Hypothalamus (tissue), 51 donors: ENCODE results near the gene NRIP2.
A peak's percentile ranks its signal among the peaks of the same experiment; 100 is the strongest.
"Not testable (repeated sequence)": the region's sequence is repeated elsewhere in the genome, so short reads cannot be mapped to it uniquely, and the experiment has no call there.

ENCODE experiments used
- DNase-seq, 51 donors: peaks; one replicate each; lab custom pipeline; 2025; lab: John Stamatoyannopoulos, UW

NRIP2 gene, protein sequence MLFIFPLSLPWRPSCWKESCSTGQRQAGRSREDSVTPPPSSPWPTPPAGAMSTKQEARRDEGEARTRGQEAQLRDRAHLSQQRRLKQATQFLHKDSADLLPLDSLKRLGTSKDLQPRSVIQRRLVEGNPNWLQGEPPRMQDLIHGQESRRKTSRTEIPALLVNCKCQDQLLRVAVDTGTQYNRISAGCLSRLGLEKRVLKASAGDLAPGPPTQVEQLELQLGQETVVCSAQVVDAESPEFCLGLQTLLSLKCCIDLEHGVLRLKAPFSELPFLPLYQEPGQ

GRCh38 chr12:2834581-2835491 lies at the start of gene NRIP2:
TSS of gene NRIP2 (minus strand) at chr12:2835035. CDS start at chr12:2834983, 52 bp downstream.
- peak in 45 of 51 donors; percentile 13 to 85 (median 48) for DNase-seq

GRCh38 chr12:2879853-2880252 lies 45.0 kb upstream of the NRIP2 start:
- no peak for DNase-seq

- peak in 6 of 51 donors; percentile 6 to 31 (median 14) for DNase-seq
Measured at GRCh38 chr12:2877953-2878732, 43.3 kb upstream of the NRIP2 start.

DNA sequence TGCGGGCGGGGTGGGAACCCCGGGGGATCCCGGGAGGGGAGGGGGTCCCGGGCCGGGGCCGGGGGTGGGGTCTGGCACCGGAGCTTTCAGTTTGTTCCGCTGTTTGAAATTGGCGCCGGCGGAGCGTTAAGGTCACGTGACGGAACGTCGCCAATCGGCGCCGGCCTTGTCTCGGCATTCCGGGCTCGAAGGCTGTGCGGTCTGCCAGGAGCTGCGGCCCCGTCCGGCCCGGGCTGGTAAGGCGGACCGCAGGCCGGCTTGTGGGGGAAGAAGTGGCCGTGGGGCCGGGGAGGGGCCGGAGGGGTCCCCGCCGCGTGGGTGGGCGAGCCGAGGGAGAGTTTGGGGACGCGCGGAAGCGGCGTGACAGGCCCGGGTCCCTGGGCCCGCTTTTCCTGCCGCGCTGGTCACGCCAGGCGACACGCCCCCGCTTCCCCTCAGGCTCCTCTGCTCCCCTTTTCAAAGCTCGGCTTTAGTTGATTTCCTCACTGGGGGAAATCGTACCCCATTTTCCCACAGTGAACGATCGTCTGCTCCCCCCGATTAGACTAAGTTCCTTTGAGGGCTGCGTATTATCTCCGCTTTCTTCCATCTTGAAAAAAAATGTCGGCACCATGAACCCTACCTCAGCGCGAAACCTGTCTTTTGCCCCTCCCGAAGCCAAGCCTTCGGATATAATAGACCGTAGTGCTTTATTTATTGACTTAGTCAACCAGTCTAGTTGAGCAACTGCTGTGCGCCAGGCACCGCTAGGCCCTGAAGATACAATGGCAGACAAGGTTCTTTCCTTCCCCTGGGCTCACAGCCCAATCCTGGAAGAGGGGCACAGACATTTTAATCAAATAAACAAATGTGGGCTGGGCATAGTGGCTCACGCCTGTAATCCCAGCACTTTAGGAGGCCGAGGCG lies 42.5 kb upstream of the NRIP2 start, which contains the start of the genes FOXM1 and RHNO1:
Gene FOXM1, minus strand, starts transcription at position 128 of the 906 bp plus-strand sequence. CDS start 2,696 bp downstream, outside the sequence.
Gene RHNO1, plus strand, starts transcription at position 177 of the 906 bp plus-strand sequence. CDS start 8,144 bp downstream, outside the sequence.
- peak; percentile 59 to 95 (median 87) for DNase-seq

GRCh38 chr12:2876431-2877046 lies 41.7 kb upstream of the NRIP2 start:
- DNase-seq: peak in 2 of 51 donors; percentile 32 to 39

GRCh38 chr12:2868986-2869632 lies 34.3 kb upstream of the NRIP2 start:
- not testable (repeated sequence) for DNase-seq

DNA sequence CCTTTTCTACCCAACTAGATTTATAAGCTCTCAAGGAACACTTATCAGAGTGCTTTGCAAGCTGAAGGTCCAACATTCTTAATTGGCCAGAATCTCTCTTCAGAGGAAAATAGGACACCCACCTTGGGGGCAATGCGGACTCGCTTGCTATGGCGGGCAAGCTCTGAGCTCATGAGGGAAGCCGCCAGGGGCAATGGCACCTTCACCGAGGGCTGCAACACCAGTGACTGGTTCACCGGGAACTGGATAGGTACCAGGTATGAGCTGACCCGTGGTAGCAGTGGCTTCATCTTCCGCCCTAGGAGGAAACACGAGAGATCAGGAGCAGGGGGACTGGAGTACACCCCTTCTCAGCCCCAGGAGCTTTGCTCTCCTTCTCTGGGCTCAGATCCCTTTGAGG lies 29.4 kb upstream of the NRIP2 start:
- no peak for DNase-seq

DNA sequence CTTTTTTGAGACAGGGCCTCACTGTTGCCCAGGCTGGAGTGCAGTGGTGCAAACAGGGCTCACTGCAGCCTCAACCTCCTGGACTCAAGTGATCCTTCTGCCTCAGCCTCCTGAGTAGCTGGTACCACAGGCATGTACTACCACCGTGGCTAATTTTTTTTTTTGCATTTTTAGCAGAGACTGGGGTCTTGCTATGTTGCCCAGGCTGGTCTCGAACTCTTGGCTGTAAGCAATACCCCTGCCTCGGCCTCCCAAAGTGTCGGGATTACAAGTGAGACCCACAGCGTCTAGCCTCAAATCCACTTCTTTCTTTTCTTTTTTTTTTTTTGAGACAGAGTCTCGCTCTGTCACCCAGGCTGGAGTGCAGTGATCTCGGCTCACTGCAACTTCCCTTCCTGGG lies 28.6 kb upstream of the NRIP2 start:
- not testable (repeated sequence) for DNase-seq

DNA sequence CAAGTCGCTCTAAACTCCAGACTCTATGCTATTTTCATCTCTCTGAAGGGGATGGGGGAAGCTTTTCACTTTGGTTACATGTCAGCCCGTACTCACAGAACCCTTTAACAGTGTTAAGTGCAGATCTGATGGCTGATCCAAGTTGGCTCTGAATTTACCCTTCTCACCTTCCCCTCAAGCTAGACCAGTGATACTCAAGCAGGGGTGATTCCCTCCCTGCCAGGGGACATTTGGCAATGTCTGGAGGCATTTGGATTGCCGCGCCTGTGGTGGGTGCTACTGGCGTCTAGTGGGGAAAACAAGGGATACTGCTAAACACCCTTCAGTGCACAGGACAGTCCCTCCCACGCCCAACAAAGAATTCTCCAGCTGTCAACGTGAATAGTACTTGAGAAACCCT lies 28.0 kb upstream of the NRIP2 start:
- no peak for DNase-seq

GRCh38 chr12:2860170-2860569 lies 25.3 kb upstream of the NRIP2 start:
- no peak for DNase-seq

DNA sequence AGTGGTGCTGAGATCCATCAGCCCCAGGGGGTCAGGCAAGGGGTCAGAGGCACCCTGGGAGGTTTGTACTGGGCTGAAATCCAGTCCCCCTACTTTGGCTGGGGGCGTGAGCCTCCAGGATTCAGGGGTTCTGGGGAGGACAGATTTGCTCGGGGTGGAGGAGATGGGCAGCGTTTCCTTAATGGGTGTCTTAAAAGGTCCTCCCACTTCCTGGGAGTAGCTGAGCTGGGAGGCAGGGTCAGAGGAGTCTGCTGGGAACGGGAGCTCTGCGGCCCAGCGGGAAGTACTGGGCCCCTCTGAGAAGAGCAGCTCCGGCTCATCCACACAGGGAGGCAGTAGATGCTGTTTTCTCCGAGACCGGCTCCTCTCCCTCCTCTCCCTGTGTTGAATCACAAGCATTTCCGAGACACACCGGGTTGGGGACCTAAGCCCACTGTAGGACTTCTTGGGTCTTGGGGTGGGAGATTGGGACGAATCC lies 24.1 kb upstream of the NRIP2 start:
- no peak for DNase-seq

GRCh38 chr12:2858334-2858733 lies 23.5 kb upstream of the NRIP2 start:
- no peak for DNase-seq

- no peak for DNase-seq
Measured at GRCh38 chr12:2857576-2857975, 22.7 kb upstream of the NRIP2 start.

DNA sequence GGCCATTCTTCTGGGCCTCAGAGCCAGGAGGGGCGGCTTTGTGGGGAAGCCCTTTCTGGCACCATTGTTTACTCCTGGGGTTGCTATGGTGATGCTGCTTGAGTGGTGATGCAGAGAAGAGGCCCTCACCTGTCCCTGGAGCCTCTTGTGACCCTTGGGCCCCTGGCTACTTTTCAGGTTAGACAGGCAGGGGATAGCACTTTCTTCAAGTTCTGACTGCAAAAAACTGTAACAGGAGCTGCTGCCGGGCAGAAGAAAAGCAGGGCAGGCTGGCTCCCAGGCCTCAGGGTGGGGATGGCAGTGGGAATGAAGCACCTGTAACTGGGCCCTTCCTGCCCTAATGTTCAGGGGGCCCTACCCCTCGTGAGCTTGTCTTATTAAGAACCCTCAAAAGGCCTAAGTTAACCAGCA lies 22.2 kb upstream of the NRIP2 start, which contains the start of gene TEX52:
Gene TEX52, minus strand, starts transcription at position 19 of the 411 bp plus-strand sequence. Its CDS starts 13 bp downstream, at position 6.
- DNase-seq: no peak

- DNase-seq: no peak
Measured at GRCh38 chr12:2856051-2856450, 21.2 kb upstream of the NRIP2 start.

- no peak for DNase-seq
Measured at GRCh38 chr12:2855546-2855945, 20.7 kb upstream of the NRIP2 start.

DNA sequence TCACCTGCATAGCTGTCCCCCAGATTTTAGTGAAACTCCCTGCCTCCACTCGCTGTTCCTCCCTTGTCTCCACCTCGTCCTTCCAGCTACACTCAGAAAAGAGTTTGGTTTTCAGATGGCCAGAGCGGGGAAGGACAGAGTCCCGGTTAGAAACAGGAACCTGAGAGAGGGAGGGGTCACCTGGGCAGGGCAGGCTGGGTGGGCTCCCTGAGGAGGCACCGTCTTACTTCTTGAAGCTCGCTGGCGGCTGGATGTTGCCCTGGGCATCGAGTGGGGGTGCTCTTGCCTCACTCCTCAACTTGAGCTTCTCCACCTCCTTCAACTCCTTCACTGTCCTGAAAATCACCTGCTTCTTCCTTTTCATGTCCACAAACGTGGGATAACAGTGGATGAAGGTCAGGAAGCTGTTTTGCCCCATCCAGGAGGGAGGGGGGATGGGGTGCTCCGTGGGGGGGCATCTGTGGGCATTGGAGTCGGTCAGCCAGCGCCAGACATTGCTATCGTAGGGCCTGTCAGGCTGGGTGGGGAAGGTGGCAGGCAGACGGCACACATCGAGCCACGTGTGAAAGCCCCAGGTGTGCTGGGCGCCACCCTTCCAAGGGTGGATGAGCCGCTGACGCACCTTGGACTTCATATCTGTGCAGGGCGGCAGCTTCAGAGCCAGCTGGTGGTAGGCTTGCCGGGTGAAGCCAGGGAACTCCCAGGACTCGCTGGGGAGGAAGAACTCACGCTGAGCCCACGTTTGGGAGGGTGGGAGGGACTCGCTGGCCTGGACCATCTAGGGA lies 20.0 kb upstream of the NRIP2 start:
- no peak for DNase-seq
